Osteocyte (in vitro differentiated cells): ENCODE results near the gene IL4I1. TPM values are rescaled to one million over a fixed set of nuclear protein-coding genes. Genes with fewer than 3 reads are reported as not detected.

Source experiments
- DNase-seq: peaks from one replicate; pipeline ENCODE4 v3.0.0; 2021; ENCODE audit warnings: mixed read lengths; ENCODE audit not compliant: unreplicated experiment; ENCODE audit errors: extremely low spot score
- H3K27ac Mint-ChIP-seq: one replicate; pipeline ENCODE4 v1.8.0; 2021; ENCODE audit warnings: mild to moderate bottlenecking, mixed read lengths; ENCODE audit not compliant: unreplicated experiment
- H3K27me3 Mint-ChIP-seq: one replicate; pipeline ENCODE4 v1.8.0; 2021; ENCODE audit warnings: mixed read lengths; ENCODE audit not compliant: unreplicated experiment
- H3K36me3 Mint-ChIP-seq: one replicate; pipeline ENCODE4 v1.8.0; 2021; ENCODE audit warnings: mixed read lengths; ENCODE audit not compliant: unreplicated experiment
- H3K4me1 Mint-ChIP-seq: one replicate; pipeline ENCODE4 v1.8.0; 2021; ENCODE audit warnings: mixed read lengths; ENCODE audit not compliant: unreplicated experiment
- H3K4me3 Mint-ChIP-seq: one replicate; pipeline ENCODE4 v1.8.0; 2021; ENCODE audit warnings: mild to moderate bottlenecking, moderate library complexity, mixed read lengths; ENCODE audit not compliant: unreplicated experiment
- H3K9me3 Mint-ChIP-seq: one replicate; pipeline ENCODE4 v1.8.0; 2021; ENCODE audit warnings: mixed read lengths; ENCODE audit not compliant: unreplicated experiment
- total RNA-seq: library from RNA; stranded (reverse); gene quantifications from 2 replicates; pipeline ENCODE4 v1.2.1, GENCODE V29; 2021
- TF ChIP-seq, protein P1 (sequence below): fragments of 200-600 bp; sonication (generic); IDR thresholded peaks from 2 replicates; pipeline ENCODE4 v1.5.0; 2021; ENCODE audit warnings: antibody characterized with exemption, mild to moderate bottlenecking, moderate library complexity

Gene IL4I1
- total RNA-seq, 1 donor from 2014 or later = not detected

DNA sequence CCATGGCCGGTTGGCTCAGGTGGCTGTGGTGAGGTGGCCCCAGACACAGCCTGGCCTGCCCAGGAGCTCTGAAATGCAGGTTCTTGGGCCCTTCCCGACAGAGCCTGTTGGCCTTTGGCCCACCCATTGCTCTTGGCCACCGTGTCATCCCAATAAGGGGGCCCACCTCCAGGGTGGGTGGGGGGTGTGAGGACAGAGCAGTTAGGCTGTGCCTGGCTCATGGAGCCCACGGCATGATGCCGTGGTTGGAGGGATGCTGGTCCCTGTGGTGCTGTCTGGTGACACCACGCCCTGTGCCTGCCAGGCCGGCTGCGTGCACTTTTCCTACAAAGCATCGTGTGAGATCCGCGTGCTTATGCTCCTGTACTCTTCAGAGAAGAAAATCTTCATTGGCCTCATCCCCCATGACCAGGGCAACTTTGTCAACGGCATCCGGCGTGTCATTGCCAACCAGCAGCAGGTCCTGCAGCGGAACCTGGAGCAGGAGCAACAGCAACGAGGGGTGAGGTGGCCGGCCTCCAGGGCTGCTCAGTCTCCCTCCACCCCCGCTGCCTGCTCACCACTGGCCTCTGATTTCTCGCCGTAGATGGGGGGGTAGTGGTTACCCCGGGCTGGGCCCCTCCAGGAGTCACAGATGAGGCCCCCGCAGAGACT lies 36.9 kb downstream of the IL4I1 start:
- H3K27me3 Mint-ChIP-seq = no peaks in the 10 kb centered on the region
- no peaks in the 10 kb centered on the region for H3K9me3 Mint-ChIP-seq
- H3K4me3 Mint-ChIP-seq = no peak overlapping the region
- H3K36me3 Mint-ChIP-seq = peaks cover 29% of the 10 kb centered on the region
- no peak overlapping the region for H3K27ac Mint-ChIP-seq
- peaks cover 12% of the 10 kb centered on the region for H3K4me1 Mint-ChIP-seq
- TF ChIP-seq, protein P1, sequence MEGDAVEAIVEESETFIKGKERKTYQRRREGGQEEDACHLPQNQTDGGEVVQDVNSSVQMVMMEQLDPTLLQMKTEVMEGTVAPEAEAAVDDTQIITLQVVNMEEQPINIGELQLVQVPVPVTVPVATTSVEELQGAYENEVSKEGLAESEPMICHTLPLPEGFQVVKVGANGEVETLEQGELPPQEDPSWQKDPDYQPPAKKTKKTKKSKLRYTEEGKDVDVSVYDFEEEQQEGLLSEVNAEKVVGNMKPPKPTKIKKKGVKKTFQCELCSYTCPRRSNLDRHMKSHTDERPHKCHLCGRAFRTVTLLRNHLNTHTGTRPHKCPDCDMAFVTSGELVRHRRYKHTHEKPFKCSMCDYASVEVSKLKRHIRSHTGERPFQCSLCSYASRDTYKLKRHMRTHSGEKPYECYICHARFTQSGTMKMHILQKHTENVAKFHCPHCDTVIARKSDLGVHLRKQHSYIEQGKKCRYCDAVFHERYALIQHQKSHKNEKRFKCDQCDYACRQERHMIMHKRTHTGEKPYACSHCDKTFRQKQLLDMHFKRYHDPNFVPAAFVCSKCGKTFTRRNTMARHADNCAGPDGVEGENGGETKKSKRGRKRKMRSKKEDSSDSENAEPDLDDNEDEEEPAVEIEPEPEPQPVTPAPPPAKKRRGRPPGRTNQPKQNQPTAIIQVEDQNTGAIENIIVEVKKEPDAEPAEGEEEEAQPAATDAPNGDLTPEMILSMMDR = no peak
- DNase-seq = no peak

DNA sequence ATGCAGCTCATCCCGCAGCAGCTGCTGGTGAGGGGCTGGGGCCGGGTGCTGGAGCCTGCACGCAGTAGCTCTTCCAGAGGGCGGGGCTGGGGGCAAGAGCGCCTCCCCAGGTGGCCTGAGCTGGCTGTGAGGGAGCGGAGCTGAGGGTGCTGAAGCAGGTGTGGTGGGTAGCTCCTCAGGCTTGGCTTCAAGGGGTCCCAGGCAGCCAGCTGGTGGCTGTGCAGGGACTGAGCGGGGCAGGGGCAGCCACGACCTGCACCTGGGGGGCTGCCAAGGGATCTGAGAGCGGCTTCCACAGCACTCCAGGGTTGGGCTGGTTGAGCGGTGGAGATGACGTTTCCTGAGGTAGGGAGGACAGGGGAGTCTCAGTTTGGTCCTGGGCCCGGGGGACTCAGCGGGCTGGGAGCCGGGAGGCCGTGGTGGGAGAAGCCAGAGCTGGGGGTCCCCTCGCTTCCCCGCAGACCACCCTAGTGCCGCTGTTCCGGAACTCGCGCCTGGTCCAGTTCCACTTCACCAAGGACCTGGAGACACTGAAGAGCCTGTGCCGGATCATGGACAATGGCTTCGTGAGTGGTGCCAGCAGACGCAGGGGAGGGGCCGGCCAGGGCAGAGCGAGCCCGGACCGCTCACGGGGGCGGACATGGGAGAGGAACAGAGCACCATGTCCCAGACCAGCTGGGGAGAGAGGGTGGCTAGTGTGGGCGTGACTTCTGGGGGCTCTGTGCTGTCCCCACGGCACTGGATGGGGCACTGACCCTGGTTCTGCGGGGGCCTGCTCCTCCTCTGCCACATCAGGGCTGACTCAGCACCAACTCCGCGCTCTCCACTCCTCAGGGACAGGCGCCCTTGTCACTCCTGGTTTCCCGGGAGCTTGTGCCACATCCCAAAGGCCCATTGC lies 38.4 kb downstream of the IL4I1 start:
- Mint-ChIP-seq H3K36me3 (peaks cover 24% of the 10 kb centered on the region), H3K4me3 (no peak overlapping the region), H3K27ac (peak overlapping the region; percentile 47), H3K9me3 (no peaks in the 10 kb centered on the region), H3K4me1 (peaks cover 19% of the 10 kb centered on the region), H3K27me3 (no peaks in the 10 kb centered on the region)
- DNase-seq = no peak
- TF ChIP-seq, protein P1 = no peak

DNA sequence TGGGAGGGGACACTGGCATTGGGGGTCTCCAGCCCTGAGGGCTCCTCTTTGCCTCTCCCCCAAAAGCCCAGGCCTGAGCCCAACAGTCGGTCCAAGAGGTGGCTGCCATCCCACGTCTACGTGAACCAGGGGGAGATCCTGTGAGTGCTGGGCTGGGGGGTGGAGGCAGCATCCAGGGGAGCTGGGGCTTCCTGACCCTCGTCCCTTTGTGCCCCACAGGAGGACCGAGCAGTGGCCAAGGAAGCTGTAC lies 38.9 kb downstream of the IL4I1 start:
- Mint-ChIP-seq H3K4me1 (peaks cover 22% of the 10 kb centered on the region), H3K4me3 (no peak overlapping the region), H3K27ac (peak overlapping the region; percentile 18), H3K27me3 (no peaks in the 10 kb centered on the region), H3K9me3 (no peaks in the 10 kb centered on the region), H3K36me3 (peaks cover 21% of the 10 kb centered on the region)
- TF ChIP-seq, protein P1 = no peak
- DNase-seq = no peak

DNA sequence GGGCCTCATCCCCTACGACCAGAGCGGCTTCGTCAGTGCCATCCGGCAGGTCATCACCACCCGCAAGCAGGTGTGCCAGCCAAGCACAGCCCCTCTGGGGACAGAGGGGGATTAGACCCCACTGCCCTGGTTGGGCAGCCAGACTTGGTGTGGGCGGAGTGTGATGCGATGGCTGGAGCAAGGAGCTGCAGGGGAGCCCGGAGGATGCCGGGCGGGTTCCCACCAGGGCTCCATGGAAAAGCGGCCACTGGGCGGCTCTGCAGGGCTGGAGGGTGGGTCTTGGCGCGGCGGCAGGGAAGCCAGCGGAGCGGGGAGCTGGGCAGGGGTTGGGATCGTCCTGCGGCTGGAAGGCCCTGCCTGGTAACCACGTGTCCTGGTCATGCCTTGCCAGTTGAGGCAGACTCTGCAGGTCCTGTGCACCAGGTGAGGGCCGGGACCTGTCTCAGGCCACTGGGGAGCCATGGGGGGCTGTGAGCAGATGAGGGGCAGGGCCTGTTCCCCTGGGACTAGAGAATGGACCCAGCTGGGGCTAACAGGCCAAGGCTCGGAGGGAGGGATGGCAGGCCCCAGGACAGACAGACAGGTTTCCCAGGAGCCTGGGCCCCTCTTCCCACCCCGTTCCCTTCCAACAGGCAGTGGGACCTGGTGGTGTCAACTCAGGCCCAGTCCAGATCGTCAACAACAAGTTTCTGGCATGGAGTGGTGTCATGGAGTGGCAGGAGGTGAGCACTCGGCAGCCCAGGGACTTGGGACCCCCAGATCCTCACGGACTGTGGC lies 39.4 kb downstream of the IL4I1 start:
- H3K27me3 Mint-ChIP-seq = no peaks in the 10 kb centered on the region
- H3K36me3 Mint-ChIP-seq = peaks cover 21% of the 10 kb centered on the region
- H3K4me3 Mint-ChIP-seq = no peak overlapping the region
- no peaks in the 10 kb centered on the region for H3K9me3 Mint-ChIP-seq
- H3K27ac Mint-ChIP-seq = peak overlapping the region; percentile 18
- no peak for DNase-seq
- TF ChIP-seq, protein P1 = no peak
- peaks cover 27% of the 10 kb centered on the region for H3K4me1 Mint-ChIP-seq

DNA sequence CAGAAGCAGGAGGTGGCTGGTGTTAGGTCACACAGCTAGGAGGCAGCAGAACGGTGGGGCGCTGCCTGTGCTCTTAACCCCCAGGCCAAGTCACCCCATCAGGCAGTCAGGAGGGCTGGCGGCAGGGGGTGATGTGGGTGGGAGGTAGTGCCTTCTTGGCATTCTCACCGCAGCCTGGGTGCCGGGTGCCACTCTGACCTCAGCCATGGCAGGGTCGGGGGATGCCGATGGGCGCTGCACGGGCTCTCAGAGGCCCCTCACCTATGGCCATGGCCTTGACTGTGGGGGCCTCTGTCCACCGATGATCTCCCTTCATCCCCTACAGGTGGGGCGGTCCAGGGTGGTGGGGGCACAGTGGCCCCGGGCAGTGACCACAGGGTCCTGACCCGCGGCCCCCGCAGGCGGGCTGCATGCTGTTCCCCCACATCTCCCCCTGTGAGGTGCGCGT lies 40.1 kb downstream of the IL4I1 start:
- no peak for DNase-seq
- H3K4me3 Mint-ChIP-seq = no peak overlapping the region
- TF ChIP-seq, protein P1 = no peak
- H3K9me3 Mint-ChIP-seq = no peaks in the 10 kb centered on the region
- no peak overlapping the region for H3K27ac Mint-ChIP-seq
- H3K36me3 Mint-ChIP-seq = peaks cover 21% of the 10 kb centered on the region
- no peaks in the 10 kb centered on the region for H3K27me3 Mint-ChIP-seq
- peaks cover 29% of the 10 kb centered on the region for H3K4me1 Mint-ChIP-seq
